GM19468 (cell line): Measurements from ENCODE around the gene PKNOX2.

Source experiments
- ATAC-seq: cut with Tn5 transposase; IDR thresholded peaks from one replicate; pipeline ENCODE4 v1.9.1; 2021; ENCODE audit warnings: mild to moderate bottlenecking, moderate library complexity, moderate number of reproducible peaks; ENCODE audit not compliant: unreplicated experiment; ENCODE audit errors: extremely low read depth

The PKNOX2 gene

DNA sequence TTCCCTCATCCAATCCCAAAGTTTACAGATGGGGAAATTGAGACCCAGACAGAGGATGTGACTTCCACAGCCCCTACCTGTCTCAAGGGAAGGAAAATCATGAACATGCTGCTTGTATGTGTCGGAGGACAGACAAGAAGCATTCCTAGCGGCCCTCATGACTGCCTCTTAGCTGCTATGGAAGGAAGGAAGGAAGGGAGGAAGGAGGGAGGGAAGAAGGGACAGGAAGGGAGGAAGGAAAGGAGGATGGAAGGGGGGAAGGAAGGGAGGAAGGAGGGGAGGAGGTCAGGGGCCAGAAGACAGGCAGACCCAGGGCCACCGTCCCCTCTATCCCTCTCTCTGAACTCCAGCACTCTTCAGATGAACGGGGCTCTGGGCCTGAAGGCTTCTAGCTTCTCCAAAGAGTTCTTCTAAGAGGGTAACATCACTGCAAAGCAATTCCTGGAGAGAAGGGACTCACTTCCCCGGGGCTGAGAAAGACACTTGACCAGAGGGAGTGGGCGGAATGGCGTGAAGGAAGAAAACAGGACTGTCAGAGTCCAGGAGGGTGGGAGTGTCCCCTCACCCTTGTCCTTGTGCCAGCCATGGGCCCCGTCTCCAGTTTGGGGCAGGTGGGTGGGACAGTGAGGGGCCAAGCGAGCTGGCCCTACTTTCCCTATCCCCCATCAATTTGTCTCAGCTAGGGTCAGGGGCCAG lies 182.2 kb downstream of the PKNOX2 start:
- no peak for ATAC-seq

GRCh38 chr11:125347261-125347585 lies 182.7 kb downstream of the PKNOX2 start:
- ATAC-seq: no peak

DNA sequence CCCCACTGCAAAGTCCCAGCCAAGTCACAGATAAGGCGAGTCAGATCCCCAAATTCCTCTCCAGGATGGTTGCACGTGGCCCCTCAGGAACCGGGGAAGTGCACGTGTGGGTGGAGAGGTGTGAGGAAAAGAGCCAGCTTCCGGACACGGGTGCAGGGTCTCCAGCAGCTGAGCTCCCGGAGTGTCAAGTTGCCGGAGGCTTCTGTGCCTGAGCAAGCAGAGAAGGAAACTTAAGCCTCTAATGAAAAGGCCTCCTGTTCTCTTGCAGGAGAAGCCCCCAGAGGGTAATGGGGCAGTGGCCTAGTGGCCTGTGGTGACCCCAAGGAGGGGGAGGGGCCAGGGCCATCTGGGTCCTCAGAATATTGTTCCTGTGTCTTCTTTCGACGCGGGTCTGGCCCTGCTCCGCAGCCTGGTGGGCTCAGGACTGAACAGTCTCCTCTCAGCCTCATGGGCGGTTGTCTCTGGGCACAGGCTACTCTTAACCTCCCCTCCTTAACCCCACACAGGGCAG lies 183.6 kb downstream of the PKNOX2 start:
- no peak for ATAC-seq

DNA sequence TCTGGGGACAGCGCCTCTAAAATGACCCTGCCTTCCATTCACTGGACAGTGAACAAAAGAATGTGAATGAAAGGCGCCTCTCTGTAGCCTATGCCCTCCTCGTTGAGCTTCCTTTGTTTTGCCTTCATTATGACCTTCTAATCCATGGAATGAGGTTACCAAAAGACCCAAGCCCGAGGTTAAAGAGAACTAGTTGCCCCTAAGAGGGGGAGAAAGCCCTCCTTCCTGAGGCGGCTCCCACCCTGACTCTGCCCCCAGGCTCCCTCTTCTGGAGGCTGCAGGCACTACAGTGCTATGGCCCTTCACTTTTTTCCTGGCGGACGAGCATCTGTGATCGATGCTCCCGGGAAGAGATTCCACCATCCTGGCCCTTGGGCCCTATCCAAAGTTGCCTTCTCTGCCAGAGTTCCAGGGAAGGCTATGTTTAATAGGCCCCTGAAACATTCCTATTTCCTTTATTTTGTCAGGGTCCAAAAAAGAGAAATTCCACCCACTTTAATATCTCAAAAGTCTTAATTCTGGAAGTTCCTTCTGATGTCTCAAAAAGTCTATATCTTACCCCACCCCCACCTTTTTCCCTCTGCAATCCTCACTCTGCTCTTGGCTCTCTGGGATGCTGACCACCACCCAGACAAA lies 184.2 kb downstream of the PKNOX2 start:
- no peak for ATAC-seq

DNA sequence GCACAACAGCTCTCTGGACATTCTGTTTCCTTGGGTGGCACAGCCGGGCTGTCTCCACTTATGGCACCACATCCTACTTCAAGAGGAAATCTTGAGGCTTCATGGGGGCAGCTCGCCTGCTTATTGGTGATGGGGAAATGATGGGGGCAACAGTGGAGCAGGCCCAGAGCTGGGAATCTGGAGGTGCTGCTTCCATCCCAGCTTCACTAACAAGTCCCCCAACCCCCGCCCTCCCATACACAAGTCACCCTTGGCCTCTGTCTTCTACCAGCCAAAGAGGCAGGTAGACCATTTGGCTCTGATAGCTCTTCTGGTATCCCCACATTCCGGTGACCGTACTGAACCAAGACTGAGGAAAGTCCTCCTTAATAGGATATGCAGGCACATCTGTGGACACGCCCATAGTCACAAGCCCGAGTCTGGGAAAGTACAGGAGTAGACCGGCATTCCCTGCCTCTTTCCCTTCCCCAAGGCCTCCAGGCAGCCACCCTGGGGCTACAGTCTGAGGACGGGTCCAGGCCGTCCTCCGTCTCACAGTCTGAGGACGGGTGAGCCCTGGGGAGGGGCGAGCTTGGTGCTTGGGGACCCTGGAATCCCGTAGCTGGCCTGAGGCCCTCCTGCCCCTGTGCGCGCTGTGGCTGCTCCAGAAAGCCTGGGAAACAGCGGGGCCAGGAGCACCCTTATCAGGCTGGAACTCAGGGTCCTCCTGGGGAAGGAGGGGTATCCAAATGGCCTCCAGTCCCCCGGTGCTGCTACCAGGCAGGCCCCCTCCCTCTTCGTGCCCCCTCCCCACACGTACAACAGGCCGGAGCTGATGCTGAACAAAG lies 185.9 kb downstream of the PKNOX2 start:
- no peak for ATAC-seq

GRCh38 chr11:125351033-125351867 lies 186.7 kb downstream of the PKNOX2 start:
- no peak for ATAC-seq

DNA sequence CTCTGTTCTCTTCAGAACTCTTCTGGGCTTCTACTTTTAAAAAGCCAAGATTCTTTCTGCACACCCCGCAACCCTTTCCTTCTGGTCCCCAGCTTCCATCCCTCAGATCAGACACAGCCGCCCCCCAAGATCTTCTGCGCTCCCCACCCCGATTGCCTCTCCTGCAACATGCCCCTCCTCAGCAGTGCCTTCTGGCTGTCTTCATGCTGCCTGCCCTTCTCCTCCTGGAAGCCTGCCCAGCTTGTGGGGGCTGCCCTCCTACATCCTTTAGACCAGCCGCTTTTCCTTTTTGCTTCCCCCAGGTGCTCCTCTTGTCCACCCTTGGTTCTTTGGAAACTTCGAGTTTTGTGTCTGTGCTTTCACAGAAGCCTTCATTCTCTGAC lies 187.3 kb downstream of the PKNOX2 start:
- no peak for ATAC-seq

DNA sequence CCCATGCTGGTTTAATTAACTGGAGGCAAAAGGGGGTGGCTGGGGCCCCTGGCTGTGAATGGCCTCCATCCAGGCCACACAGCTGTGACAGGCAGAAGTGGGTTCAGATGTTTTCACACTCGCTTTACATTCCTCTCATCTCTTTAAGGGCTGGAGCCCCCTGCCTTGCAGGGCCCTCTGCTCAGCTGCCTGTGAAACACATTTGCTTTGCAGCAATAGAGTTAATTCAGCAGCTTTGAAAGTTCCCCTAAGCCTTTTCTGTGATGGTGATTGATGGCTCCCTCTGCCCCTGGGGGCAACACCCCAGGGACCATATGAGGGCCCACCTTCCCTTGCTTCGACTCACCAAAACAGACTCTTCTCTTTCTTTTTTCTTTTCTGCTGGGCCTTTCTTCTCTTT lies 192.2 kb downstream of the PKNOX2 start:
- no peak for ATAC-seq

GRCh38 chr11:125357551-125357950 lies 193.0 kb downstream of the PKNOX2 start:
- ATAC-seq: no peak

DNA sequence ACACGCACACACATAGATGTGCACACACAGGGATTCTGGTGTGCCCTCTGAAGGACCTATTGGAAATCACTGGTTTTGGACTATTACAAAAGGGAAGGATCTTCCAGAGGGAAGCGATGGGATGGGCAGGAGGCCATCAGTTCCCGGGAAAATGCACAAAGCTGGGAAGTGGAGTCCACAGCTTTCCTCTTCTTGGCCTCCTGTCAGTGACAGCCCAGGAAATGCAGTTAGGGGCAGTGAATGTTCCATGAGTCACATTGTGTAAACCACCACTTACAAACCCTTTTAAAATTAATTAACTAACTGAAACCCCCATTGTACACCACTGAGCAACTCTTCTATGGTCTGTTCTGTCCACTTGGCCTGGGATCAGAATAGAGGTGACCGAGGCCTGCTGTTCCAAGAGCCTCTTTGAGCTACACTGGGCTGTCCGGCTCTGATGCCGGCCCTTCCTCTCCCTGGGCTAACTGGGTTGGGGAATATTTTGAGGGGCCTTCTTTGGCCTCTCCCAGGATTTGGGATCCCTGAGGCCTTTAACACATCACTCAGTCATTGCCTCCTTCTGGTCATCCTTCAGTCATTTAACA lies 193.8 kb downstream of the PKNOX2 start:
- ATAC-seq: no peak

DNA sequence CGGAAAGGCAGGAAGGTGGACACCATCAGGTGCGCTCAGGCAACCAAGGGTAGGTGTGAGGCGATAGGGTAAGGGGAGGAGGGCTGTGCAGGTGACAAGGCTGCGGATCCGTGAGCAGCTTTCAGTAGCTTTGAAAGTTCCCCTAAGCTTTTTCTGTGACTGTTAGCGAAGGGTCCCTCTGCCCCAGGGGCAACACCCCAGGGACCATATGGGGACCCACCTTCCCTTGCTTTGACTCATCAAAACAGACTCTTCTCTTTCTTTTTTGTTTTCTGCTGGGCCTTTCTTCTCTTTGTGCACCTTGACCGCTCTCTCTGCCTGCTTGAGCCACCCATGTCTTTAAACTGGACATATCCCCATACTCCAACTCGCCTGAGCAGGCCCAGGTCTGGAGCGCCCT lies 194.6 kb downstream of the PKNOX2 start:
- no peak for ATAC-seq

DNA sequence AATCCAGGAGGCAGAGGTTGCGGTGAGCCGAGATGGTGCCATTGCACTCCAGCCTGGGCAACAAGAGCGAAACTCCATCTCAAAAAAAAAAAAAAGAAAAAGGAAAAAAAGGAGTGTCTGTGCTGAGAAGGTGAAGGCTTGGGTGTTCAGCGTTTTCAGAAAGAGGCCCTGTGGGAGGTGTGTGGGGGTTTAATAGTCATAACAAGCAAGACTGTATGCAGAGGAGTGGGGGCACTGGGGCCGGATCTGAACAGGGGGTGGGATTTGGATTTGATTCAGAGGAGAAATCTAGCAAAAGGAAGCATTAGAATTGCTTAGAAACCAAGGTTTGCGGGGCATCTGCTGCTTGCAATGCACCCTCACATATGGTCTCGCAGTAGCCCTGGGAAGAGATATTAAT lies 195.5 kb downstream of the PKNOX2 start:
- no peak for ATAC-seq

DNA sequence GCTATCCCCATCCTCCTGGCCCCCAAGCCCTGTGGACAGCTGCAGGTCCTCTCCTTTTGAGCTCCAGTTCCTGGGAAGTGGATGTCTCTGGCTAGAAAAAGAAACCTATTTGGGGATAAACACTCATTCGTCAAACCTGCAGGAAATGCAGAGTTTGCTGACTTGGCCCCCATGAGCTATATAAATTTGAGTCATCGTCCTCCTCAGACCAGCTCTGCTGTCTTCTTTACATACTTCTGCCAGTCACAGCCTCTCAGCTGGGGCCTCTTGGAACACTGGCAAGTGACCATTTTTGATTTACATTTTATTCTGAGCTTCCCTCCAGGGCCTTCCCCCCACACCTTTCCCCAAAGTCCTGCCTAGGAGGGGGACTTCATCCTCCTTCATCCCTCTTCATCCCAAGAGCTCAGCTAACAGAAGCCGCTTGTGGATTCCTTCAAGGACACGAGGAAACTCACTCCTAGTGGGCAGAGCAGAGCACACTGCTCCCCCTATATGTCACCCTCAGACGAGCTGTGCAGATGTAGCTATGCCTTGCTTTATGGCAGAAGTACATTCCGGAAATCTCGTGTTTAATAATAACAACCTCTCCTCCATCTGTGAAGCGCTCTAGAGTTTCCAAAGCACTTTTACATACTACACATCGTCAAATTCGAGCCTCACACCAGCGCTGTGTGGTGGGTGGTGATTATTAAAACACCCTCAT lies 199.7 kb downstream of the PKNOX2 start:
- ATAC-seq: no peak

DNA sequence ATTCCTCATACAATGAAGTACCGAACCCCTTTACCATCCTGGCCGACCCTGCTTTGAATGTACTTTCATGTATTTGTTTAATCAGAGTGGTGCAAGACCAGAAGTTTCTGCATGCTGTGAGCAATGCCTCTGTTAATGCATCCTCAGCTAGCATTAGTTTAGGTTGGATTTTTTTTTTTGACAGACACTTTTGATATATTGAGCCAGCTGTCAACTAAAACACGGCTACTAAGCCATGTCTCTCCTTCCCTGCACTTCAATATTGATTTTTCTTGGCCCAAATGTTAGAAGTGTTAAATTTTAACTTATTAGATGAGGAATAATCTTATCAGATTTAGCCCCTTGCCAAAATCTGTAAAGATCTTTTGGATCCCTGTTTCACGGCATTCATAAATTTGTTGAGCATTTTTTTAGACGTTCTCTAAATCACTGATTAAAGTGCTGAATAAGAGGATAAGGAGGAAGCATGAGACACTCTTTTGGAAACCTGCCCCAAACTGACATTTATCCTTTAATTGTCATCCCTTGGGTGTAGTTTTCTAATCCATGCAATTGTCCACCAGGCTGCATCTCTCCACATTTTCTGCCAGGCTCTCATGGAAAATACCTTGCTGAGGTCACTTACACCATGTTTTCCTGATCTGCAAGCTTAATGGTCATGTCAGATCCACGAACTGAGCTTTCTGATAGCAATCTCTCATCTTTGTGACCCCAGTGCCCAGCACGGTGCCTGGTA lies 200.8 kb downstream of the PKNOX2 start:
- ATAC-seq: no peak

- no peak for ATAC-seq
Observed at GRCh38 chr11:125367710-125368109, 203.2 kb downstream of the PKNOX2 start.

GRCh38 chr11:125368757-125369156 lies 204.2 kb downstream of the PKNOX2 start:
- no peak for ATAC-seq

- ATAC-seq: no peak
Observed at GRCh38 chr11:125369808-125370207, 205.3 kb downstream of the PKNOX2 start.

DNA sequence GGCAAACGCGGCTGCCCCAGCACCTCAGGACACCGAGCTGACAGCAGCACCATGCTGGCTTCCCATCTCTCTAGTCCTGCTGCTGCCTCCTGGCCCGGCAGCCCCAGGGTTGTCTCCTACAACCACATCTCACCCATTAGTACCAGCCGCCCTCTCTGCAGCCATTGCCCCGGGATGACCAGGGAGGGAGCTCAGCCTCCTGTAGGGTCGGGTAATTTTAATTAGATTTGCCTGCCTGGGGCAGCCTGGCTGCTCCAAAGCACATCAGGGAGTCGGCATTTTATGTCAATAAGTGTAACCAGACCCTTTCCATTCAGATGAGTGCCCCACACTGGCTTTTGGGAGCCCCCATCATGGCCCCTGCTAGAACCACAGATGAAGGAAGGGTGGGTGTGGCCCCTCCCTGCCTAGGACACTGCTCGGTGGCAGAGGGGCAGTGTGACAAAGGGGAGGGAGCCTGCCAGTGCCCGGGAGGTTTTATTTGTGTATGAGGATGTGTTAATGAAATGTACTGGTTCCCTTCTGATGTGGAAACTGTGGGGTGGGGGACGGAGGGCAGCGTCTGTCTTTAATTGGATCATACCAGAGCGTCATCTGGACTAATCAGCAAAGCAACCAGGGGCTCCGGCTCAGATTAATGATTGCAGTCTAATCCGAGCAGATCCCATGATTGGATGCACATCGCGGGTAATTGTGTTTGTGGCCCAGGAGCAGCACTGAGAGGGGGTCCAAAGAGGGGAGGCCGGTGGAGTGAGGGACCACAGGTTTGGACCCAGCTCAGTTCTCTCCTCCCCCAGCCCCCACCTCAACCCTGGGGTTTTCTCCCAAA lies 206.2 kb downstream of the PKNOX2 start:
- ATAC-seq: no peak
